Stimulated activated CD8-positive, alpha-beta memory T cell treated with anti-CD3 and anti-CD28 coated beads, Interleukin-15, amount 100 ng/mL, for 24 hours (primary cell): Measurements from ENCODE around the gene PREPL.

ENCODE experiments used
- DNase-seq: peaks from one replicate; pipeline ENCODE4 v3.0.0-alpha.2; 2020; ENCODE audit warnings: low read depth

The PREPL gene

DNA sequence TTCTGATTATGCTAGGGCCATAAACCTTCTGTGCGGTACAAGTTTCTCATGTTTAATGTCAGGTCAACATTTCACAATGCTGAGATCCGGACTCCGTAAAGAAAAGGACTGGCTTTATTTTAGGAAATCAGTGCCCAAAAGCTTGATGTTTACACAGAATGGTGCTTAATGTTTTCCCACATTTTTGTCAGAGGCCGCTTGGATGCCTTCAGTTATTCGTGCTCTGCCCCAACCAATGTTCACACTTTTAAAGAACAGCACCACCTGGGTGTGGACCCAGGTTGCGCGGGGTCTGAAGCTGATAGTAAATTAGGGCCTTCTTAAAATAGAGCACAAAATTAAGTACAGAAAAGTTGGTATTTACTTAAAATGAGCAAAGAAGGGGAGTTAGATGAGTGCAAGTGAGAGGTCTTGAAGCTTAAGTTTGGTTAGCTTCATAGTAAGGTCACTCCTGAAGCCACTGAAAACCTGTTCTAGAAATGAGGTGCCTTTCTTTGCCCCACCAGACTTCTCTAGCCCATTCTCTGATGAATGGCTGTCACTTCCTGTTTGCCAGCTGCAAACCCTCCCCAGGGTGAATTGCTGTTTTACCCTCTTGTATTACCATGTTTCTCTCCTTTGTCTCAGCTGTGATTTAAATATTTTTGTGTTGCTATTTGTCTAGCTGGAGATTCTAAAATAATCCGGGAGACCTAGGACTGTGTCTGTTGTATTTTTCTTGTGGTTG is 65.5 kb downstream of the PREPL start:
- no peak for DNase-seq

DNA sequence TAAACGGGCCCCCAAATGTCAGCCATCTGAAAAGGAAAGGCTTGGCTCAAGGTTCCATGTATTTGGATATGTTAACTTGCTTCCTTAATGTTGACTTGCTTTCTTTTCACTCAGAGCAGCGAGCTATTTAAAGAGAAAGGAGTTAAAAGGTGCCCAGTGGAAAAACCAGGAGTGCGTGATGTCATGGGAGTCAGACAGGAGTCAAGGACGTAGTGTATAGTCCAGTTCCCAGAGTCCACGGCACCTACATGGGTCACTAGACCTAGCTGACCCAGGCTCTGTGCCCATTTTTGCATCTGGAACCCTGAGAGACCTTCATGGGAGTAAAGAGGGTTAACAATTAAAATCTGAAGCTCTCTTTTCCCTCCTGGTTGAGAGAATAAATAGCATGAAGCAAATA is 66.2 kb downstream of the PREPL start:
- DNase-seq: no peak

DNA sequence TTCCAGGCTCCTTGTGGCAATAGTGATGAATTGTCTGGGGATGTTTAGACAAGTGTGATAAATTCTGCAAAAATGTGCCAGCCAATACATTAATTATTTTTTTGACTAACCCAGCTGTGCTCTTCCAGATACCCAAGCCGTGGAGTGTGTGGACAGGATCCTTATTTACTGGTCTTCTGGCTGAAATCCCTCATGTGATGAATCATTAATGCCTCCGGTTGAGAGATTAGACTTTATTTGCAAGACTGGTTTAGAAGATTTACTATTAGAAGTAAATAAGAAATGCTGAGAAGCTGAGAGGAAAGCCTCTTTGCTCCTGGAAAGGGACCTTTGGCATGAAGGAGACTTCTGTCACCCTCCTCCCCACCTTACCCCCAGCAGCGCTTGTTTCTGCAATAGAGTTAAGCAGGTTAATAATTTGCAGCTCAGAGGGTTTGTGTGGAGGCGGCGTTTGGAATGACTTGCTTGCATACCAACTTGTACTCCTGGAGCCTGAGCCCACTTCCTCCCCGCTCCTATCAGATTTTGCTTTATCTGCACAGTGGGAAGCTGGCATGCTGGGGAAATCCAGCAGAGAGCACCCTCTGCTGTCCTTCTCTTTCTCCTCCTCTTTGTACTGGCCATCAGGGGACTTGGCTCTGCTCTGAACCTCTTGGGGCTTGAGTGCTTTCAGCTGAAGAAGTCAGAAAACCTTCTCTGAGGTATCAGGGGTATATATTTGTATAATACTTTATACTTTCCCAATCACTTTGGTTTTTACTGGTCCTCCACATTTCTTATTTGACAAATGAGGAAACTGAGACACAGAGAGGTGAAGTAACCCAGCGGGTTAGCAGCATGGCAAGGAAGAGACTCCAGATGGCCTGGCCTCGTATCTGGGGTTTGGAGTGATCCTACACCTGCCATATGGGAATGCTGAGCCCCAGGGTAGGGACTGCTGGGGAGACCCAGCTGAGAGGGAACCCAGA is 69.7 kb downstream of the PREPL start:
- no peak for DNase-seq

DNA sequence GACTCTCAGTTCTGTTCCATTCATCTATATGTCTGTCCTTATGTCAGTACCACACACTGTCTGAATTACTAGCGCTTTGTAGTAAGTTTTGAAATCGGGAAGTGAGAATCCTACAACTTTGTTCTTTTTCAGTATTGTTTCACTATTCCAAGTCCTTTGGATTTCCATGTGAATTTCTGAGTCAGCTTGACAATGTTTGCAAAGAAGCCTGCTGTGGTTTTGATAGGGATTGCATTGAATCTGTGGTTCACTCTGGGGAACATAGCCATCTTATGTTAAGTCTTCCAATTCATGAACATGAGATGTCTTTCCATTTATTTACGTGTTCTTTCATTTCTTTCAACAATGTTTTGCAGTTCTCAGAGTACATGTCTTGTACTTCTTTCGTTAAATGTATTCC is 71.0 kb downstream of the PREPL start:
- no peak for DNase-seq

DNA sequence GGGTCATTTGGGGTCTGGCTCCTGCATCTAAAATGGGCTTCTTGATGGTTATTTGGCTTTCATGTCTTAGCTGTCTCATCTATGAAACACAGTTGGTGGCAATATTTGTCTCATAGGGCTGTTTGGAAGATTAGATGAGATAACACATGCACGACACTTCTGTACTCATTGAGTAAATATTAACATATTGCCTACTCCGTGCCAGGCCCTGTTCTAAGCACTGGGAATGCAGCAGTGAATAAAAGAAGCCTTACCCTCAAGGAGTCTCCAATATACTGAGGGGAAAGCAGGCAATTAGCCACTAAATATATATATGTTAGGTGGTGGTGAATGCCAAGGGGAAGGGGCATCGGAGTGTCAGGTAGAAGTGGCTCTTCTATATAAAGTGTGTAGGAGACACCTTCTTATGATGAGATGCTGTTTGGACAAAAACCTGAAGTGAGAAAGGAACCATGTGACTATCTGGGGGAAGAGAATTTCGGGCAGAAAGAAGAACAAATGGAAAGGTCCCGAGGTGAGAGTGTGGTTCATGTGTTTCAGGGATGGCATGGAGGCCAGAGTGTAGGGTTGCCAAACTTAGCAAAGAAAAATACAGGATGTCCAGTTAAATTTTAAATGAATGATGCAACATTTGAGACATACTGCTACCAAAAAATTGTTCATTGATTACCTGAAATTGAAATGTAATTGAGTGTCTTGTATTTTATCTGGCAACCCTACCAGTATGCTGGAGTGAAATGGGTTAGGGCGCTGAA is 74.2 kb downstream of the PREPL start:
- DNase-seq: no peak

DNA sequence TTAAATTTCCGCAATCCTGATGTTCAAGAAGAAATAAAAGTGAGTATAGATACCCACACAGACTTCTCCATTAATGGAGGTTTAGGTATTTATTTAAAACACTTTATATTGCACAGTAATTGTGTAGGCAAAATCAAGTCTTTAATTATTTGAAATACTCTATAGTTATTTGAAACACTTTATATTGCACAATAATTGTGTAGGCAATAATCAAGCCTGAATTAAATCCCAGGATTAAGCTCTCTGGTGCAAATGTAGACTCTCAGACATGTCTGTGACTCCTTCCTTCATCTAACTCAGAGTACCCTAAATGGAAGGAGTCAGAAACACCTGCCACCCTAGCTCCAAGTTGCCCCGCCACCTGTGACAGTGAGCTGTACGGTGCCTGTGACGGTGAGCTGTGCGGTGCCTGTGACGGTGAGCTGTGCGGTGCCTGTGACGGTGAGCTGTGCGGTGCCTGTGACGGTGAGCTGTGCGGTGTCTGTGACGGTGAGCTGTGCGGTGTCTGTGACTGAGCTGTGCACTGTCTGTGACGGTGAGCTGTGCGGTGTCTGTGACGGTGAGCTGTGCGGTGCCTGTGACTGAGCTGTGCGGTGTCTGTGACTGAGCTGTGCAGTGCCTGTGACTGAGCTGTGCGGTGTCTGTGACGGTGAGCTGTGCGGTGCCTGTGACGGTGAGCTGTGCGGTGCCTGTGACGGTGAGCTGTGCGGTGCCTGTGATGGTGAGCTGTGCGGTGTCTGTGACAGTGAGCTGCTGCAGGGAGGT is 75.0 kb downstream of the PREPL start:
- no peak for DNase-seq

DNA sequence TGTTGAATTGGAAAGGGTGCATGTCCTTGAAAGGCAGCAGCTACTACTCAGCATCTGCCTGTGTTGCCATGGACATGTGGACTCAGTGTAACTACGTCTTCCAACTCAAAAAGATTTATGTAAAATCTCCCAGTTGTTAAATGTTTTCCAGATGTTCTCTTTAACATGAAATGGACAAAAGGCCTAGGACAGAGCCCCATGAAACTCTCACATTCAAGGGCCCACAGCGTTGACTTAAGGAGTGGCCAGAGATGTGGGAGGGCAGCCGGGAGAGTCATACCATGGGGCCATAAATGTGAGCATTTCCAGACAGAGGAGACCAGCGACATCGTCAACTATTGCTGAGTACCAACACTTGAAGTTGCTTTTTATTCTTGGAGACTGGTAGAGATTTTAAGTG is 76.1 kb downstream of the PREPL start:
- no peak for DNase-seq

DNA sequence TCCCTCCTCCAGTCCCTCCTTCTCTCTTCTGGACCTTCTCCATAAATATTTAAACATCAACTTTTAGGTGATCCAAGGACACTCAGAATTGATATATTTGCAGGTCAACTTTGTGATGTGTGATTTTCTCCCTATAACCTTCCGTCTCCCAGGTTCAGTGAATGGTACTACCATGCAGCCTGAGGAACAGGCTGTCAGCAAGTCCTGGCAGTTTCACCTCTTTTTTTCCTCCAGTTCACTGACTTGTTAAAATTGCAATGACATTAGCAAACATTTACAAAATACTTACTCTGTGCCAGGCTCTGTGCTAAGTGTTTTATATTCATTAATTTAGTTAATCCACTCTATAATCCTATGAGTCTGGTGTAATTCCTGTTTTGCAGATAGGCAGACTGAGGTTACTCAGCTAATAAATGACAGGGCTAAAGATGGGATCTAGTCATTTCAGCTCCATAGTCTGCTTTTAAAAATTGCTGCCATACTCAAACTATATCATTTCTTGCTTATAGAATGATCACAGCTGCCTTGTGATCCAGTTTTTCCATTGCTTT is 78.1 kb downstream of the PREPL start:
- DNase-seq: no peak

DNA sequence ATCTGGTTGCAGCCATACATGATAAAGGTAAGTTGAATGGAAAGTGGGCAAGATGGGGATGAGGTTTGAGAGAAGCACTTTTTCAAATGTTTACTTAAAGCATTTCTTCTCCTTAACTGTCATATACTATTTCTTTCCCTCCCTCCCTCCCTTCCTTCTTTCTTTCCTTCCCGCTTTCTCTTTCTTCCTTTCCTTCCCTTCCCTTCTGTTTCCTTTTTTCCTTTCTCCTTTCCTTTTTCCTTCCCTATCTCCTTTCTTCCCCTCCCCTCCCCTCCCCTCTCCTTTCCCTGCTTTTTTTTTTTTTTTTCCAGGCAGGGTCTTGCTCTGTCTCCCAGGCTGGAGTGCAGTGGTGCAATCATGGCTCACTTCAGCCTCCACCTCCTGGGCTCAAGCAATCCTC is 80.4 kb downstream of the PREPL start:
- no peak for DNase-seq

DNA sequence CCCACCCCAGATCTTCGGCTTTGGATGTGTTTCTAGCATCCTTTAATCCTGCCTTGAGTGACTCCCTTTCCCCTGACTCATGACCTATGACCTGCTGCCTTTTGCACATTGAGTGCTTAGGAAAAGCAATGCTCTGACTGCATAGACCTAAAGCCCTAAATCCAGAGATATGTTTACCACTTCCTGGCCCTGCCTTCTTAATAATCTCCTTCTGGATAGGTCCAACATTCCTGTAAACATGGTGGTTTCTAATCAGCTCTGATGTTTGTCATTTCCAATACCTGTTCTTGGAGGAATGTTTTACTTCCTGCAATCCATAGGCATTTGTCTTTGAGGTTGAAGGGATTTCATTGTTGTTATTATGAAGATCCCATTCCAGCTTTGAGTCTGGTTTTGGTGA is 83.8 kb downstream of the PREPL start:
- no peak for DNase-seq

DNA sequence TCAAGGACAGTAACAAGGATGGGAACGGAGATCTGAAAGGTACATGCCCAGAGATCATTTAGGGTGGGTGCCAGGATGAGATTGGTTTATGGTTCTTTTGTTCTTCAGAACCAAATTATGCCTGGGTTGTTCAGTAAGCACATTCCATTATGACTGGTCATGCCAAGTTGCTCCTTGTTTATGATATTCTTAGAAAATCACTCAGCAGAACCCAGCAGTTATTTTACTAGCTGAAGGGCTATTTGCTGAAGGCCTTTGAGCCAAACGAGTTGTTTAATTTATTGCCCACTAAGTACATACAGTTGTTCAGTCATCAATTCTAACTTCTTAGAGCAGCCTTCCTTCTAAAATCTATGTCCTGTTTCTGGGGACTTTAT is 85.4 kb downstream of the PREPL start:
- no peak for DNase-seq

DNA sequence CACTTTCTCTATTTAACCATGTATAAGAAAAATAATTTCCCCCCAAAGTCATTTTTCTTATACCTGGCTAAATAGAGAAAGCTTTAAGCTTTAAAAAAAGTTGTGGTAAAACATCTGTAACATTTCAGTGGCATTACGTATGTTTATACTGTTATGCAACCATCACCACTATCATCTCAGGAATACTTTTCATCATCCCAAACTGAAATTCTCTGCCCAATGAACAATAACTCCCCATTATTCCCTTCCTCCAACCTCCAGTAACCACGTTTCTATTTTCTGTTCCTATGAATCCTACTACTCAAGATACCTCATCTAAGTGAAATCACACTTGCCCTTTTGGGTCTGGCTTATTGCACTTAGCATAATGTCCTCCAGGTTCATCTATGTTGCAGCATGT is 87.7 kb downstream of the PREPL start:
- no peak for DNase-seq

DNA sequence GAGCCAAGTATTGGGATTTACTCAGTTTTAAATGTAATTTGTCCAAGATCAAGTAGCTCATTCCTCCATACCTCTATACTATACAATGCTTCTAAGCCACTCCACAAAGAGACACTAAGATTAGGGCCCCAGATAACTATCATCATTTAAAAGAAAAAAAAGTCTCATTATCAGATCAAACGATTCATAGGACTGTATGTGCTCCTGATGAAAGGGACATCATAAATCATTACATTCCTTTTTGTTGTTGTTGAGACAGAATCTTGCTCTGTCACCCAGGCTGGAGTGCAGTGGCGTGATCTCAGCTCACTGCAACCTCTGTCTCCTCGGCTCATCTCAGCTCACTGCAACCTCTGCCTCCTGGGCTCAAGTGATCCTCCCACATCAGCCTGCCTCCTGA is 88.2 kb downstream of the PREPL start:
- DNase-seq: no peak

DNA sequence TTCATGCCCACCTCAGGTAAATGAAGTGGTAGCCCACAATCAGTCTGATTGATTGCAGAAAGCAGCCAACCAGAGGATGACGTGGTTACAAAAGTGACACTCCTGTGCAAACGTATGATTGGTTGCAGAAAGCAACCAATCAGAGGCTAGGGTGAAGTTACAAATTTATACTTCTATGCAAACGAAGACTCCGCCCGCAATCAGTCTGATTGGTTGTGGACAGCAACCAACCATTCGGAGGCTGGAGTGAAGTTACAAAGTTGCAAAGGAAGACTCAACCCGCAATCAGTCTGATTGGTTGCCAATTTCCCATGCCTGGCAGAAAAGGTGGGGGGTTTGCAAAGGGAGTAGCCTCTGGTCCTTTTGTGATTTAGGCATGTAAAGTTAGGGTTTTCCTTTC is 90.0 kb downstream of the PREPL start:
- DNase-seq: no peak

DNA sequence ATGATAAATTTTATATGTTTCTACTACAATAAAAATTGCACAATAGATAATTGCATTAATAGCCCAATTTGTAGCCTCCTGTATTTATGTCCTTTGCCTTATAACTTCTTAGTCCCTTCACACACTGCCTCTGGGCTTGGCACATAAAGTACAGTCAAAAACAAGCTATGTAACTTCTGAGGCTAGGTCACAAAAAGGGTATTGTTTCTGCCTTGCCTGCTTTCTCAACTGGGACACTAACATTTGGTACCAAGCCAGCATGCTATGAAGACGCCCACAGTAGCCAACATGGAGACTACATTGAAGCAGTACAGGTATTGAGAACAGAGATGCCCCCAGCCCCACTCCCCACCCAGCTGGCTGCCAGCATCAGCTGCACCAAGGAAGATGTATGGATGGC is 91.5 kb downstream of the PREPL start:
- DNase-seq: no peak

DNA sequence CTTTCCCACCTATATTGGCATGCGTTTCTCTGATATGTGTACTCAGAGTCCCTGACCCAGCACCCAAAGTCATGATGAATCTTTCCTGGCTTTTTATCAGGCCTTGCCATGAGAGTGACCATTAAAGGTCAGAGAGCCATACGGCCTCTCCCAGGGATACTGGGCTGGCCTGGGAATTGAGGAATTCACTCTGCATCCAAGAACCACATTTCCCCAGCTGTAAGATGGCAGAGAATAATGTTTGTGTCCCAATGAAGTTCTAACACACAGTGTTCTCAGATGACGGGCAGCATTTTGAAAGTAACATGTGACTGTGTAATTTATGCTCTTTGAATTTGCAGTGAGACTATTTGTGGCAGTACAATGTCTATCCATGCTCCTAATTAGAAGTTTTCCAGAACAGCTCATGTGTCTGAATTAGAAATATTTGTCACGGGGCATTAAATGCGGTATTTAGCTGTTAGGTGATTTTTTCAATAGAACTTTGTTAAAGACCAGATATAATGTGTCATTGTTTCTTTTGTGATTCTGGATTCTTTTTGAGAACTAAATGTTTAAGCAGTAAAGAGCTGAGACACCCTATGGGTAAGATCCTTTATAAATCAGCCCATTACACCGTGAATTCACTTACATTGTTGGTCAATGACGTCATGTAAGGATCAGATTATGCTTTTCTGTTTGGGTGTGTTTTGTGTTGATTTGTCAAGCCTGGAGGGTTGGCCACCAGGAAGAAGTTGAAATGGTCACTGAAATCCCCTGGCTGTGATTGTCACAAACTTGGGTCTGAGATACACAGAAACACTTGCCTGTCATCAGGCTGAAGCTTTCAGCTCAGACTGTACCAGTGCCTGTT is 93.3 kb downstream of the PREPL start:
- DNase-seq: no peak
